ENCODE measurements around the gene CLEC16A.

CLEC16A gene

GRCh38 chr16:11039726-11040125, 95.4 kb downstream of the CLEC16A start:
- DNase-seq (ENCODE audit: low read depth in 3 of 3): no peak

- no peak for DNase-seq (ENCODE audit: low read depth in 3 of 3)
These were observed 97.8 kb downstream of the CLEC16A start for GRCh38 chr16:11042191-11042590.

- DNase-seq (ENCODE audit: low read depth in 3 of 3): no peak
These were observed 101.1 kb downstream of the CLEC16A start for GRCh38 chr16:11045441-11045840.

- no peak for DNase-seq (ENCODE audit: low read depth in 3 of 3)
These were observed 101.5 kb downstream of the CLEC16A start for GRCh38 chr16:11045846-11046245.

- no peak for DNase-seq (ENCODE audit: low read depth in 3 of 3)
These were observed 102.1 kb downstream of the CLEC16A start for GRCh38 chr16:11046382-11046931.

GRCh38 chr16:11047057-11047456, 102.7 kb downstream of the CLEC16A start:
- no peak for DNase-seq (ENCODE audit: low read depth in 3 of 3)

GRCh38 chr16:11047939-11048800, 103.8 kb downstream of the CLEC16A start:
- DNase-seq (ENCODE audit: low read depth in 3 of 3): no peak

- DNase-seq (ENCODE audit: low read depth in 3 of 3): no peak
These were observed 105.2 kb downstream of the CLEC16A start for GRCh38 chr16:11049396-11050059.

- DNase-seq (ENCODE audit: low read depth in 3 of 3): no peak
These were observed 106.2 kb downstream of the CLEC16A start for GRCh38 chr16:11050536-11050935.

GRCh38 chr16:11050944-11051343, 106.6 kb downstream of the CLEC16A start:
- DNase-seq (ENCODE audit: low read depth in 3 of 3): no peak

GRCh38 chr16:11051430-11051829, 107.1 kb downstream of the CLEC16A start:
- DNase-seq (ENCODE audit: low read depth in 3 of 3): no peak

- peak; percentile 12 to 78 (median 22) for DNase-seq (ENCODE audit: low read depth in 3 of 3)
These were observed 107.8 kb downstream of the CLEC16A start for GRCh38 chr16:11051879-11052808.

GRCh38 chr16:11053916-11054460, 109.6 kb downstream of the CLEC16A start:
- DNase-seq (ENCODE audit: low read depth in 3 of 3): no peak

- DNase-seq (ENCODE audit: low read depth in 3 of 3): no peak
These were observed 112.0 kb downstream of the CLEC16A start for GRCh38 chr16:11056090-11056992.

GRCh38 chr16:11056993-11057649, 112.8 kb downstream of the CLEC16A start:
- no peak for DNase-seq (ENCODE audit: low read depth in 3 of 3)

GRCh38 chr16:11057711-11058345, 113.5 kb downstream of the CLEC16A start:
- DNase-seq (ENCODE audit: low read depth in 3 of 3): no peak

- no peak for DNase-seq (ENCODE audit: low read depth in 3 of 3)
These were observed 114.5 kb downstream of the CLEC16A start for GRCh38 chr16:11058832-11059231.

GRCh38 chr16:11059588-11059987, 115.2 kb downstream of the CLEC16A start:
- no peak for DNase-seq (ENCODE audit: low read depth in 3 of 3)

- DNase-seq (ENCODE audit: low read depth in 3 of 3): no peak
These were observed 116.0 kb downstream of the CLEC16A start for GRCh38 chr16:11060364-11060763.
